GM19452 (cell line): ENCODE results near the gene MID2.
"Not testable (repeated sequence)": the region's sequence is repeated elsewhere in the genome, so short reads cannot be mapped to it uniquely, and the experiment has no call there.

ENCODE experiments used
- ATAC-seq: cut with Tn5 transposase; IDR thresholded peaks from one replicate; pipeline ENCODE4 v1.9.1; 2021; ENCODE audit not compliant: unreplicated experiment

Gene MID2, protein sequence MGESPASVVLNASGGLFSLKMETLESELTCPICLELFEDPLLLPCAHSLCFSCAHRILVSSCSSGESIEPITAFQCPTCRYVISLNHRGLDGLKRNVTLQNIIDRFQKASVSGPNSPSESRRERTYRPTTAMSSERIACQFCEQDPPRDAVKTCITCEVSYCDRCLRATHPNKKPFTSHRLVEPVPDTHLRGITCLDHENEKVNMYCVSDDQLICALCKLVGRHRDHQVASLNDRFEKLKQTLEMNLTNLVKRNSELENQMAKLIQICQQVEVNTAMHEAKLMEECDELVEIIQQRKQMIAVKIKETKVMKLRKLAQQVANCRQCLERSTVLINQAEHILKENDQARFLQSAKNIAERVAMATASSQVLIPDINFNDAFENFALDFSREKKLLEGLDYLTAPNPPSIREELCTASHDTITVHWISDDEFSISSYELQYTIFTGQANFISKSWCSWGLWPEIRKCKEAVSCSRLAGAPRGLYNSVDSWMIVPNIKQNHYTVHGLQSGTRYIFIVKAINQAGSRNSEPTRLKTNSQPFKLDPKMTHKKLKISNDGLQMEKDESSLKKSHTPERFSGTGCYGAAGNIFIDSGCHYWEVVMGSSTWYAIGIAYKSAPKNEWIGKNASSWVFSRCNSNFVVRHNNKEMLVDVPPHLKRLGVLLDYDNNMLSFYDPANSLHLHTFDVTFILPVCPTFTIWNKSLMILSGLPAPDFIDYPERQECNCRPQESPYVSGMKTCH

DNA sequence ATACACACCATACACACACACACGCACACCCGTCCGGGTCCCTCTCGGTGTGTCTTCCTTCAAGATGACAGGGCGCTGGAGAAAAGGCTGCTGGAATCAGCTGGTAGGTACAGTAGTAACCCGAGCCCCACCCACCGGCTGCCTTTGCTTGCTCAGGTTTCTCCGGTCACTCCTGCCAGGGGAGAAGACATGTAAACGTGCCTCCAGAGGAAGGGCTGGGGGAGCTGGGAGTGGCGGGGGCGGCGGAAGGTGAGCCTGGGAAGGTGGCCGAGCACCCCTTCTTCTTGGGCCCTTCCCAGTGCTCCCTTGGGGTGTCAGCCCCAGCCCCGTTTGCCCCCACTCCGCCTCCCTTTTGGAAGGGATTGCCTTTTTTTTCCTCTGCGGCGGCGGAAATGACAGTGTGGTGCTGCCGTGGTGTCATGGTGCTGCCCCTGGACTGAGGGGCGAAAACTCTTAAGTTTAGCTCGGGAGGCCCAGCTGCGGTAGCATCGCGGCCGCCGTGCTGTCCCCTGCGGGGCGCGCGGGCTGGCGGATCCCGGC lies at the start of gene MID2:
Gene MID2 (plus strand): TSS at position 169 of the 540 bp plus-strand sequence. CDS start 561 bp downstream, outside the sequence.
- ATAC-seq: peak; percentile 44

DNA sequence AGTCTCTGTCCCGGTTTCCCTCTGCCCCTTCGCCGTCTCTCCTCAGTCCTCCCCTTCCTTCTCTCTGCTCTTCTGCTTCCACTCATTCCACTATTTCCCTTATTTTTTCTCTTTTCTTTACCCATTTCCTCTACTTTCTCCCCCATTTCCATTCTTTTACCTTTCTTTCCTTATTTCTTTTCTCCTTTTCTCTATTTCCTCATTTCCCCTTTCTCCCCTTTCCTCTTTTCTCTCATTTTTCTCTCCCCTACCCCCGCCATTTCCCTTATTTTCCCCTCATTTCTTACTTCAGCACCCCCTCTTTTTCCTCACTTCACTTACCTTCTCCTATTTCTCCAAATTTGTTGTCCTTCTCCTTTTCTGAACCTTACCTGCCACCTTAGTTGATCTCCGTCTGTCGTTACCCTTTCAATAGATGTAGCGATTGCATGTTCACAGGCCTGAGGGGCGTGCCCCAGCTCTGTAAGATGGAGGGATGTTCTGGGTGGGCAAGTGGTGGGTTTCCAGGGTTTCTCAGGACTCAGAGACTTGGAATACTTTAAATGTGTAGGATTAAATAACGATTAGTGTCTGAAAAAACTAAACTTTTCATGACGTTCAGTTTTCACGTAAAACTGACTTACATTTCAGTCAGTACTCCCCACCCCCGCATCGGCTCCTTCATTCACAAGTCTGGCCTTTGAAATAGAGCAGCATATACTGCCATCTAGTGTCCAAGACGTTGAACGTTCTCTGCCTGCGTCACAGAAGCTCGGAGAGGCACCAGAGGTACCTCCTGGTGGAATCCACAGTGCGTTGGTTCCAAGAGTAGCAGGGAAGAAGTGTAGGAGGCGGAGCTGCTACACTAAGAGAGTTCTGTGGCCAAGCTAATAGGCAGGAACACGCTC lies 48.8 kb upstream of the MID2 start:
- ATAC-seq: peak; percentile 79

DNA sequence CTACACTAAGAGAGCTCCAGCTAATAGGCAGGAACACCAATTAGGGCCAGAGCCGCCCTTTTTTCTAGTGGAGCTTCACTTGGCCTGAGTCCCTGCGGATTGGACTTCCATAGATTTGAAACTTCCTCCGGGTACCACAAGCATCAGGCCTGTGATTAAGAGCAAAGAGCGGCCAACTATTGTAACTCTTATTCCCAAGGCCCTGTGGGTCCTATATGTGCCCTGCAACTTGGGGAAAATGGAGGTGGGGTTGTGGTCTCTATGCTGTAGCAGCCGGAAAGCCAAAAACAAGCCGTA lies 48.2 kb upstream of the MID2 start, which contains the start of gene NCBP2L:
Gene NCBP2L (plus strand): TSS at position 198 of the 297 bp plus-strand sequence. CDS start 16,488 bp downstream, outside the sequence.
- ATAC-seq: no peak

DNA sequence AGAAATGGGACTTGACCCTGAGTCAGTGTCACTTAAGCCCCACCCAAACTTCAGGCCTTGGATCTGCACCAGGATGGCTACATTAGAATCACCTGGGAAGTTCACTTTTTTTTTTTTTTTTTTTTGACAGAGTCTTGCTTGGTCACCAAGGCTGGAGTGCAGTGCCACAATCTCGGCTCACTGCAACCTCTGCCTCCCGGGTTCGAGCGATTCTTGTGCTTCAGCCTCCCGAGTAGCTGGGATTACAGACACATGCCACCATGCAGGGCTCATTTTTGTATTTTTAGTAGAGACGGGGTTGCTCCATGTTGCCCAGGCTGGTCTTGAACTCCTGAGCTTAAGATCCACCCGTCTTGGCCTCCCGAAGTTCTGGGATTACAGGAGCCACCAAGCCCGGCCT lies 45.1 kb upstream of the MID2 start:
- no peak for ATAC-seq

DNA sequence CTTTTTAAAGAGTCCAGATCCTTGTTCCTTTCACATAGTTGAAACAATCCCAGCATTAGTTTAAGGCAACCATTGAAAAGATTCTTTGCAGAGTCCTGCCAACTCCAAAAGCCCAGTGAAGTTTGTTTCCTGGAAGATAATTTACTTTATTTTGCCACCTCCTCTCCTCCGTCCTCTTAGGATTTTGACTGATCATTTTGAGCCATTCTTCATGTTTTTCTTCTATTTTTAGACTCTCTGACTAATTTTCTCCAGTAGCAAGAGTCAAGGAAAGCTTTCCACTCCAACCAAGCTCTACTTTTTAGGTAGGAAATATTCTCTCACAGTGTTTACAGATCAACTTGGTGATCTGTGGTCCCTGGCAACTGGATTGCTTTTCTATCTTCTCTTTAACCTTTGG lies 37.8 kb upstream of the MID2 start:
- ATAC-seq: no peak

DNA sequence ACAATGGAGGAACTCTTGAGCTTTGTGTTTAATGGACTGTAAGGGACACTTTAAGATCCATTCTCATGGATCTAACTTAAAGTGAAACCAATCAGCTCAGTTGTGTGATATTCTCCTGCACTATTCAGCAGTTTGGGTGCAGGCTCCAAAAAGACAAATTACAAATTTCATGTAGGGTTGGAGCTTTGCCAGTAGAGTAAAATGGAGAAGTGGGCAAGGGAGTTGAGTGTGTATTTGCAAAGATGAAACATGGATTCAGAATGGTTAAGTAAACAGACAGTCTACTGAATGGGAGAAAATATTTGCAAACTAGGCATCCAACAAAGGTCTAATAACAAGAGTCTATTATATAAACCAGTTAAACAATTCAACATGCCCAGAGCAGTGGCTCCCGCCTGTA lies 21.2 kb upstream of the MID2 start:
- no peak for ATAC-seq

DNA sequence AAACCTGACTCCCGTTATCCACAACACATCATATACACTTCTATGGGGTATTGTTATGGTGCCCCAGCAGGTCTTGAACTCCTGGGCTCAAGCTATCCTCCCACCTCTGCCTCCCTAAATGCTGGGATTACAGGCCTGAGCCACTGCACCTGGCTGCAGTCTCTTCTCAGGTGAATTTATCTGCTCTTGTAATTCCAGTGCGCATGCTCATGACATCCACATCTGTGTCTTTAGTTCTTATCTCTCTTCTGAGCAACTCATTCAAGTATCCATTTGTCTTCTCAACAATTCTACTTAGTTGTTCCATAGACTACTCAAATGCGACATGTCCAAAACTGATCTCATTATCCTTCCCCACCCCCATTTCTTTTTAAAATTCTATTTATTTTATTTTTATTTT lies 20.5 kb upstream of the MID2 start:
- no peak for ATAC-seq

DNA sequence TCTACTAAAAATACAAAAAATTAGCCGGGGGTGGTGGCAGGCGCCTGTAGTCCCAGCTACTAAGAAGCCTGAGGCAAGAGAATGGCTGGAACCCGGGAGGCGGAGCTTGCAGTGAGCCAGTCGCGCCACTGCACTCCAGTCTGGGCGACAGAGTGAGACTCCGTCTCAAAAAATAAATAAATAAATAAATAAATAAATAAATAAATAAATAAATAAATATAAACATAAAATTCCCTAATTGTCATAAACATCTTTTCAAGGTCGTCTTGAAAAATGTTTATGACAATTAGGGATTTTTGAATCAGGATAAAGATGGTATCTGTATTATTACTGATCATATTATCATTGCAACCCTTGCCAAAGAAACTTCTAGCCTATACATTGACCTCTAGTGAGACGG lies 15.6 kb upstream of the MID2 start:
- ATAC-seq: not testable (repeated sequence)

DNA sequence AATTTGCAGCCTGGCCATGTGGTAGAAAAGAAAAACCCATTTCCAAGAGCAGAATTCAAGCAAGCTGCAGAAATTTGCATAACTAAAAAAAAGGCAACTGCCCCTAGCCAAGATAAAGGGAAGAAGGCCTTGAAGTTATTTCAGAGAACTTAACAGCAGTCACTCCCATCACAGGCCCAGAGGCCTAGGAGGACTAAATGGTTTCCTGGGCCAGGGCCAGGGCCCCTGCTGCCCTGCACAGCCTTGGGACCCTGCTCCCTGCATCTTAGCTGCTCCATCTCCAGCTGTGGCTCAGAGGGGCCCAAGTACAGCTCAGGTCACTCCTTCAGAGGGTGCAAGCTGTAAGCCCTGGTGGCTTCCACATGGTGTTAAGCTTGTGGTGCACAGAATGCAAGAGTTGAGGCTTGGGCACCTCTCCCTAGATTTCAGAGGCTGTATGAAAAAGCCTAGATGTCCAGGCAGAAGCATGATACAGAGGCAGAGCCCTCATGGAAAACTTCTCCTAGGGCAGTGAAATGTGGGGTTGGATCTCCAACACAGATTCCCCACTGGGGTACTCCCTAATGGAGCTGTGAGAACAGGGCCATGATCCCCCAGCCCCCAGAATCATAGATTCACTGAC lies 6.7 kb upstream of the MID2 start:
- ATAC-seq: no peak

DNA sequence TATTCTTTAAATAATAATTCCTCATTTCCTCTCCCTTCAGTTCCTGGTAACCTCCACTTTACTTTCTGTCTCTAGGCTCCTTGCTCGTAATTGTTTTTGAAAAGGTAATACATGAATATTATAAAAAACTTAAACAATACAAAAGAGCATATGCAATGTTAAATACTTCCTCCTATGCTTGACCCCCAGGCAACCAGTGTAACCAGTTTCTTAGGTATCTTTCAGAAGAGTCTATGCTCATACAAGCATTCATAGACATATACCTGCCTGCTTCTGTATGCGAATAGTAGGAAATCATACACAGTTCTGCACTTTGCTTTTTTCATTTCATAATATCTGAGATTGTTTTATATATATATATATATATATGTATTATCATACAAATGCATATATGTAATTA lies 2.6 kb upstream of the MID2 start:
- ATAC-seq: no peak

DNA sequence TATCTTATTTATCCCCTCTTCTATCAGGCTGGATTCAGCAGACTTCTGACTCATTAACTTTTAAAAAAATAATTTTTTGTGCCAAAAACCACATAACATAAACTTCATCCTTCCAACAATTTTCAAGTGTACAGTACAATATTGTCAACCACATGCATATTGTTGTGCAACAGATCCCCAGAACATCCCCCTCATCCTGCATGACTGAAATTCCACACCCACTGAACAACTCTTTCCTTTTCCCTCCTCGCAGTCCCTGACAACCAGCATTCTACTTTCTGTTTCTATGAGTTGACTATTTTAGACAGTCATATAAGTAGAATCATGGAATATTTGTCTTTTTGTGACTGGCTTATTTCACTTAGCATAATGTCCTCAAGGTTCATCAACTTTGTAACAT lies 2.2 kb upstream of the MID2 start:
- ATAC-seq: no peak

DNA sequence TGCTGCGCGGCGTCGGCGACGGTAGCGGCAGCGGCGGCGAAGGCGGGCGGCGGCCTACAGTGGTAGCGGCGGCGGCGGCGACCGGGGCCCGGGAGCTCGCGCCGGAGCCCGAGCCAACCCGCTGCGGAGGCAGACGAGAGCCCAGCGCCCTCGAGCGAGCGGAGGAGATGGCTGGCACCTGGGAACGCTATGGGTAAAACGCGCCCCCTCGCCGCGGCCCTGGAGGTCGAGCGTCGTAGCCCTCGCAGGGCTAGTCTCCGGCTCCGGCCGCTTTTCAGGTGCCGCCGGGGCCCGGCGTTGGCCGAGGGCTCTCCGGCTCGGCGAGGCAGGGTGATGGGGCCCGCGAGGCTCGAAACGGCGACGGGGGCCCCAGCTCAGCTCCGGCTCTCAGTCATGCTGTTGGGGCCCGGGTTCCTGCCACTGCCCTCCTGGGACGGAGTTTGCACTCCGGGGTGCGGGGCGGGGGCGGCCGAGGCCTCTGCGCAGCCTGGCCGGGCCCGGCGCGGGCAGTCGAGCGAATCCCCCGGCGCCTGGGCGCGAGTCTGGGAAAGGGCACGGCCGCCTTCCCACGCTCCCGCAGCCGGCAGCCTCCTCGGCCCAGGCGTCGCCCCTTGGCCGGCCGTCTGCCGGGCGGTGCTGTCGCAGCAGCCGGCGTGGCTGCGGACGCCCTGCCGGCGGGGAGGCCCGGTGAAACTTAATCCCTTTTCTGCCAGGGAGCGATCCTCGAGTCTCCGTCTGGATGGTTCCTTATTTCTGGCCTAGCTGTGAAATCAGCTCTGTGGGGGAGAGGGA lies 768 bp downstream of the MID2 start:
- ATAC-seq: peak; percentile 68

DNA sequence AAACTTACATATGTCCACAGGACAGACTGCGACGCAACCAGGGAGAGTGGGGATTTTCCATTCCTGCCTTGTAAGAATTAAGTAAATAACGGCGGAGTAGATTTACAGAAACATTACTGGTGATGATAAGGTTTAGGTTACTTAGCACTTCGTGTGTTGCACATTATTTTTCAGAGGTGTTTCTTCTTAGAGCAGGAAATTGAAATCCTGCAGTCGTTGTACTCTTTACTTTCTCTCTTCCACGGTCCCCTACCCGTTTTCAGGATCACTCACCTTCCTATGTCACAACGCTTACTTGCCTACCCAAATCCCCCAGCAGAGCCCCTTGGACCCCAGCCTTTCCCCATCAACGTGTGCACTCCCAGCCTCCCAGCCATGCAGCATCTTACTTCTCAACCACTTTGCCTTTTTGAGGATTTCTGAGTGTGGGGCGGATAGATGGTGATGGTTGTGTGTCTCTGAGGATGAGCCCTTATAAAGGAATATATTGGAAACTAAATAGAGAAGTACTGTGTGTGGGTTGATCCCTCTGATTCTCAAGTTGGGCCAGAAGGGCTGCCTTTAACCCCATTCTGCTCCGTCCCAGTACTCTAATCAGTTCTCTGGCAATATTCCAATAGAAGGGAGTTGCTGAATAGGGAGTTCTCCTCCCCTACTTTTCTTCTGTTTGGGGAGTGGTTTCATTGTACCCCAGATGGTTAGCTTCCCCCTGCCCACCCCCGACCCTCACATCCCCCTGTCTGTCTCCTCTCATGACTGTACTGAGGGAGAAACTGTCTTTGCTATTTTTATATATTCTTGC lies 1.6 kb downstream of the MID2 start:
- no peak for ATAC-seq

DNA sequence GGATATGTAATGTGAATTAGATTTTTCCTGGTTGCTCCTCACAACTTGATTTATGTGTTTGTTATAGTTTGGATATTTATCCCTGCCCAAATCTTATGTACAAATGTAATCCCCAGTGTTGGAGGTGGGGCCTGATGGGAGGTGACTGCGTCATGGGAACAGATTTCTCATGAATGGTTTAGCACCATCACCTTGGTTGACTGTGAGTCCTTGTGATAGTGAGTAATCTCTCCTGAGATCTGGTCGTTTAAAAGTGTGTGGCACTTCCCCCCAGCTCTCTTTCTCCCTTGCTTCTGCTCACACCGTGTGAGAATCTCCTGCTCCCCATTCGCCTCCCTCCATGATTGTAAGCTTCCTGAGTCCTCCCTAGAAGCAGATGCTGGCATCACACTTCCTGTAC lies 2.2 kb downstream of the MID2 start:
- ATAC-seq: no peak

DNA sequence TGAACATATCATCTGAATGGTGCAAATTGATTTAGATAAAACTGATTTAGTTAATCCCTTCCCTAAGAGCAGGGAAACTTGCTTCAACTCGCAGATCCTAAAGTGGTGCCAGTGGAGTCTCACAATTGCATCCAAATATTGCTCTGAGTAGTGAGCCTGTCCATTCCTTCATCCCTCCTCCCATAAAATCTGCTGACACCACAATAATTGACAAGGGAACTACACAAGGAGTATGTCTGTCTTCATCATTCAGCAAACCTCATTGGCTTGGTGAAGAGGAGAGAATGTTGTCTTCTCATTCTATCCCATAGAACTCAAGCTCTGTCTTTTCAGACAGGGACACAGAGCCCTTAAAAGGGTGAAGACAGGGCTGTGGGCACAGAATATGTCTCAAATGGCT lies 4.2 kb downstream of the MID2 start:
- ATAC-seq: no peak

DNA sequence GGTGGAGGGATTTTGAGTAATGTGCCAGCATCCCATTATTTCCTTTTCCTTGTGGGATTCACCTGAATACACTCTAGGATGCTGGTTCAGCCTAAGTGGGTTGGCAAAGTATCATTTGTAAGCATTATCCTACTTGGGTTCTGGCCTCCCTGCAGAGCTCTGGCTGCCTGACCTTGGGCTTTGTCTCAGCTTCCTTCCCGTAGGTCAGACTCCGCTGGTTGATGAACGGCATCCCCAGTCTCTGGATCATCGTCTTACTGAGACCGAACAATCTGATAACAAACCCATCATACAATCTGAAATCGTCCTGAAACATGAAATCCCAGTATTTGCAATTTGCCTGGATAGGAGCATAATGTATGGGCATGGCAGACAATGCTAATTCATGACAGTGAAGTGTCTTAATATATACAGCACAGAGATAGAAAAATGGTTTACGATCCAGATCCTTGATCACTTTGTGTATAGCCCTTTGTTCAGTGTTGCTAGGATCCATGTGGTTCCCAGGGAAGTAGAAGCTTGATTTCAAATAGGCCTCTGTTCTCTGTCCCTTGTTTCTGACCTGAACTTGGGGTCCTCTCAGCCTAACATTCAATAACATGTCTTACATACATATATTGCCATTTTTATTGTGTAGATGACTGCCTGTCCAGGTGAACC lies 5.5 kb downstream of the MID2 start:
- no peak for ATAC-seq

DNA sequence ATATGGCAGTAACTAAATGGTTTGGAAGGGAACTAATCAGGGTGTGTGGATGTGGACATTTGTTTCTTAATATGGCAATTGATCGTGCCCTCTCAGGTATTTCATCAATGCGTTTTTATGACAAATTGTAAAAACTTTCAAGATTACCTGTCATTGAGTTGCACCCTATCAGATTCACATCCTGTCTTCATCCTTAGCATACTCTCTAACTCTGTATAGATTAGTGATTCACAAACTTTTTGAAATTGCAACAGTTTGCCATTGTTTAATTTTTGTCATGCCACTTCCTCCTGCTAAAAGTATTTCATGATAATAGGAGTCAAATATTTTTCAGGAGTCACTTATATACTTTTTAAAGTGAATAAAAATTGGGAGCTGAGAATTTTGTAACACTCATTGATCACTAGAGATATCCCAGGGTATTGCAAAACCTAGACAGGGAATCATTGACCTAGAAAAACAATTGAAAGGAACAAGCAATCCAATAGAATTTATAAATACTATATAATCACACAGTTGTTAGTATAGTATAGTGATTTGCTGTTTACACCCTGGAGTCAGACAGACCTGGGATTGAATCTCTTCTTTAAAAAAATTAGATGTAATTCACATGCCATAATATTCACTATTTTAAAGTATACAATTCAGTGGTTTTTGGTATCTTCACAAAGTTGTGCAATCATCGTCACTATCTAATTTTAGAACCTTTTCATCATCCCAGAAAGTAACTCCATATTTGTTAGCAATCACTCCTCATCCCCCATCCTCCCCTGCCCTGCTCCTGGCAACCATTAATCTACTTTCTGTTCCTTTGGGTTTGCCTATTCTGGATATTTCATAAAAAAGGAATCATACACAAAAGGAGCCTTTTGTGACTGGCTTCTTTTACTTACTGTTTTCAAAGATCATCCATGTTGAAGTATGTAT lies 8.9 kb downstream of the MID2 start:
- ATAC-seq: no peak

DNA sequence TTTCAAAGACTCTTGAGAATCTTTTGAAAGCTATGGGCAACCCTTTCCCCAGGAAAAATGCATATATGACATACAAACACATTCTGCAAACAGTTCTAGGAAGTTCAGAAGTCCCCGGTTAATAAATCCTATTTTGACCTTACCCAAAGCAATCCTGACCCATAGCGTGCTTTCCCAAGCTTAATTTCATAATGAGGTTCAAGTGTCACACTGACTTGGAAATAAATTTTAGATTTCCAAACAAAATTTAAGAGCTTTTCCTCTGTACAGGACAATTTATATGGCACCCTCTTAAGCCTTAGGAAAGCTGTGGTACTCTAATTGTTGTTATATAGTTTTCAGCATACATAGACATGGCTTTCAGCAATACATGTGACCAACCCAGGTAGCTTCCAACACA lies 11.3 kb downstream of the MID2 start:
- no peak for ATAC-seq
